Measurements from ENCODE around the gene NDC1.

The NDC1 gene

GRCh38 chr1:53731043-53731600 lies 107.0 kb downstream of the NDC1 start:
- no peak for DNase-seq (ENCODE audit: low spot score)

GRCh38 chr1:53730224-53730865 lies 107.8 kb downstream of the NDC1 start:
- DNase-seq (ENCODE audit: low spot score): no peak

GRCh38 chr1:53729456-53730223 lies 108.5 kb downstream of the NDC1 start:
- no peak for DNase-seq (ENCODE audit: low spot score)

- DNase-seq (ENCODE audit: low spot score): no peak
Observed at GRCh38 chr1:53728702-53729455, 109.2 kb downstream of the NDC1 start.

DNA sequence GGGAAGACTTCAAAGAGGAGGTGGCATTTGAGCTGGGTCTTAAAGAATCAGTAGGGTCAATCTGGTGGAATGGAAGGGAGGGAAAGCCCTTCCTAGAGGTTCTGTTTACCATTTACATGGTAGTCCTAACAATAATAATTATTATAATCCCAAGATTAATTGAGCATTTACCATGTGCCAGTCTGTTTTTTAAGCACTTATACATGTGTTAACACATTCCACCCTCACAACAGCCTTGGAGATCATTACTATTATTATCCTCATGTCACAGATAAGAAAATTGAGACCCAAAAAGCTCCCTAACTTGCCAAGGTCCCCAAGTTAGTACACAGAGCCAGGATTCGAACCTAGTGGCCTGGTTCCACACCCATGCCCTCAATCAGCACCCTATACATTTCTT lies 109.9 kb downstream of the NDC1 start:
- DNase-seq (ENCODE audit: low spot score): no peak

DNA sequence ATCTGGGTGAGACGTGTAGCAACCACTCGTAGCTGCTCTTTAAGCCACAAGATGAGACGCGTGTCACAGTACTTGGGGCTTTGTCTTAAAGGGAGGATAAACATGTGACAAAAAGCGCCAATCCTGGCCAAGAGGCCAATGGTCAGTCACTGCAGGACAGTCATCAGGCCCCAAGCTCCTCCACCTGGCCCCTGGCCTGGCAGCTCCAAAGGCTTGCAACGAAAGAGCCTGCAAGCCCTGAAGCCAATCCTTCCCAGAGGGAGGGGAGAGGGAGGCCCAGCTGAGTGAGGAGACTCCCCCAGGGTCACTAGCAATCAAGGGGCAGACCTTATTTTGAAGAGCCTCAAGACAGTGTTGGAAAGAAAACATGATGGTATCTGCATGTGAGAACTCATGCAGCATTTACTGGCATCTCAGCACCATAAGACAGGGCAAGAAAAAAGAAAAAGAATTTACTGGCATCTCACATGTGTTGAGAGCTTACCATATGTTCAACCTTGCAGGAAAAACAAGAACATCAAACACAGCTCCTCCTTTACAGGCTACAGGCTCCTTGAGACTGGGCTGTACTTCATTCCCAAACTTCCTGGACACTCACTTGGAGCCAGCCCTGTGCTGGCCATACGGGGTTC lies 110.5 kb downstream of the NDC1 start:
- no peak for DNase-seq (ENCODE audit: low spot score)

GRCh38 chr1:53726009-53726600 lies 112.0 kb downstream of the NDC1 start:
- DNase-seq (ENCODE audit: low spot score): no peak

- no peak for DNase-seq (ENCODE audit: low spot score)
Observed at GRCh38 chr1:53725238-53725689, 112.8 kb downstream of the NDC1 start.

- no peak for DNase-seq (ENCODE audit: low spot score)
Observed at GRCh38 chr1:53722025-53722424, 116.1 kb downstream of the NDC1 start.

DNA sequence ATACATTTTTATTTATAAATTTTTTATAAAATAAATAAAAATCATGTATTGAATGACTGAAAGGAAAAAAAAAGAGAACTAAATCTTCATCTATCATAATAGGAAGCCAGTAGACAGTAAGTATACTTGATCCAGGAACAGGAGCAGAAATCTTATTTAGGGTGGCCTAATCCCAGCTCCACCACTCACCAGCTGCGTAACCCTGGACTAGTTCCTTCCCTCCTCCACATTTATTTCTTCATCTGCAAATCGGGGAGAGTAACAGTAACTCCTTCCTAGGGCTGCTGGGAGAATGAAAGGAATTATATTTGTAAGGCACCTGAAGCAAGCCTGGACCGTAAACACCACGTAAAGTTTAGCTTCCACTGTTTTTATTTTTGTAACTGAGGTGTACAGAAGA lies 117.0 kb downstream of the NDC1 start:
- no peak for DNase-seq (ENCODE audit: low spot score)

DNA sequence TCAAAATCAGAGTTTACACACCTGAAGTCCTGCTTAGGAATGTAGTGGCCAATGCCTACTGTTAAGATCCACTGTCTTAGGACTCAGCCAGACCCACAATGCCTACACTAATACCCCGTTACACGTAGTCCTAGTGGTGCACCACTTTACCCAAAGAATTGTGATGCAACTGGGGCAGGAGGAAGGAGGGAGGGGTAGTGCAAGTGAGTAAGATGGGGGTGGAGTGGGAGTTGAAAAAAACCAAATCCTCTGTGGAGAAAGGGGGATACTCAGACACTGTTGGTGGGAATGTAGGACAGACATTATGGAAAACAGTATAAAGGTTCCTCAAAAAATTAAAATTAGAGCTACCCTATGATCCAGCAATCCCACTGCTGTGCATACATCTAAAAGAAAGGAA lies 118.6 kb downstream of the NDC1 start:
- DNase-seq (ENCODE audit: low spot score): no peak

GRCh38 chr1:53718443-53718842 lies 119.7 kb downstream of the NDC1 start:
- DNase-seq (ENCODE audit: low spot score): no peak

DNA sequence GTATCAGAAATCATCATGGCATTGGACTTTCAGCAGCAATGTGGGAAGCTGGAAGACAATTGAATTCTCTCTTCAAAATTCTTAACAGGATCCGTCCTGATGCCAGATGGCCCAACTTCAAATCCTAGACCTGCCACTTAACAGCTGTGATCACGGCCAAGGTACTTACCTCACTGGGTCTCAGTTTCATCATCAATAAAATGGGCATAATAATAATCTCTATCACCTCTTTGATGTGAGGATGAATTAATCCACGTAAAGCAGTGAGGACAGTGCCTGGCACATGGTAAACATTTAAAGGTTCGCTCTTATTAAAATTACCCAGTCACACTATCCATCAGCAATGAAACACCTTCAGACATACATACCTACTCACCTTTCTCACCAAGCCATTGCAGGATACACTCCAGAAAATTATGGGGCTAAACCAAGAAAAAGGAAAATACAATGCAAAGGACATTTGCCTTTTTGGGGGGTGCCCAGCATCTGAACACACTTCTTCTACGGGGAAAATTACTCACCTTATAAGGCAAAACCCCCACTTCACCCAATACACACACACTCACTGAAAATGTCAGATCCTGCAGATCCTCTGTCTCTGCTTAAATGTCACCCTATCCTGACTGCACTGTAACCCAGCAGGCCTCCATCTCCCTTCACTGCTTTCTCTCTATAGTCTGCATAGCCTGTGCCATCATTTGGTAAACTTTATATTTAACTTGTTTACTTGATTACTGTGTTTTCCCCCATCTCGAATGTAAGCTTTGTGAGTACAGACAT lies 120.9 kb downstream of the NDC1 start:
- no peak for DNase-seq (ENCODE audit: low spot score)

GRCh38 chr1:53716150-53716549 lies 121.9 kb downstream of the NDC1 start:
- no peak for DNase-seq (ENCODE audit: low spot score)

DNA sequence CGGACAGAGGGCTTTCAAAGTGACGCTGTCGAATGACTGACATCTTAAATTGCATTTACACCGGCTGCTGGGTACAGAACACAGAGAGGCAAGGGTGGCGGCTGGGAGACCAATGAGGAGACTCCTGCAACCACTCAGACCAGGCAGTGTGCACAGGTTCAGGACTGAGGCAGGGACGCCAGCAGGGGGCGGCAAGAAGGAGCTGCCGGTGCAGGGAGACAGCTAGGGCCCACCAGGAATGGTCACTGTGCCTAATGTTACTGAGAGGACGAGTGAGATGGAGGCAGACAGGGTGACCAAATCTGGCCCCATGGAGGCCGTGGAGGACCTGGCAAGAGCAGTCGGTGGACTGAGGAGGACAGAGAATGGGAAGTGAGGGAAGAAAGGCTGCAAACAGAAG lies 122.6 kb downstream of the NDC1 start:
- no peak for DNase-seq (ENCODE audit: low spot score)

Measured in CD4-positive, alpha-beta T cell treated with Interleukin-2 at 100 ng/mL for 4 hours (primary cell).